Activated CD4-positive, alpha-beta T cell treated with anti-CD3 and anti-CD28 coated beads, Interleukin-2, Interleukin-6, amounts not matched to agents 100 ng/mL and 50 ng/mL, durations not matched to agents 16 hours and 8 hours (primary cell): Measurements from ENCODE around the gene HDAC10.
"Not testable (repeated sequence)": the region's sequence is repeated elsewhere in the genome, so short reads cannot be mapped to it uniquely, and the experiment has no call there.

ENCODE experiments used
- DNase-seq: peaks from one replicate; pipeline ENCODE4 v3.0.0-alpha.2; 2020

Gene HDAC10

GRCh38 chr22:50216055-50216683, 34.9 kb downstream of the HDAC10 start:
- DNase-seq = no peak

GRCh38 chr22:50215297-50216054, 35.6 kb downstream of the HDAC10 start:
- no peak for DNase-seq

GRCh38 chr22:50213263-50213662, 37.8 kb downstream of the HDAC10 start:
- no peak for DNase-seq

- DNase-seq = no peak
Measured at GRCh38 chr22:50211147-50211546, 39.9 kb downstream of the HDAC10 start.

GRCh38 chr22:50210378-50211139, 40.5 kb downstream of the HDAC10 start:
- no peak for DNase-seq

- peak; percentile 73 for DNase-seq
Measured at GRCh38 chr22:50209893-50210292, 41.2 kb downstream of the HDAC10 start.

- DNase-seq = no peak
Measured at GRCh38 chr22:50208939-50209892, 41.8 kb downstream of the HDAC10 start.

- no peak for DNase-seq
Measured at GRCh38 chr22:50208430-50208938, 42.6 kb downstream of the HDAC10 start.

- no peak for DNase-seq
Measured at GRCh38 chr22:50207383-50208140, 43.5 kb downstream of the HDAC10 start.

GRCh38 chr22:50206599-50206998, 44.5 kb downstream of the HDAC10 start:
- no peak for DNase-seq

- no peak for DNase-seq
Measured at GRCh38 chr22:50205781-50206569, 45.1 kb downstream of the HDAC10 start.

GRCh38 chr22:50204998-50205397, 46.1 kb downstream of the HDAC10 start:
- not testable (repeated sequence) for DNase-seq

GRCh38 chr22:50204571-50204970, 46.5 kb downstream of the HDAC10 start:
- no peak for DNase-seq

- DNase-seq = no peak
Measured at GRCh38 chr22:50203288-50203687, 47.8 kb downstream of the HDAC10 start.

- DNase-seq = no peak
Measured at GRCh38 chr22:50202130-50202666, 48.9 kb downstream of the HDAC10 start.

- DNase-seq = no peak
Measured at GRCh38 chr22:50201191-50202129, 49.6 kb downstream of the HDAC10 start.

GRCh38 chr22:50200461-50201190, 50.4 kb downstream of the HDAC10 start, which contains the start of gene SELENOO:
TSS of gene SELENOO (plus strand) at chr22:50201011. CDS start at chr22:50201037, 26 bp downstream.
- peak; percentile 94 for DNase-seq

- no peak for DNase-seq
Measured at GRCh38 chr22:50199829-50200460, 51.1 kb downstream of the HDAC10 start.
